LHCN-M2 (cell line): Measurements from ENCODE around the gene SNX33. TPM values are rescaled to one million over a fixed set of nuclear protein-coding genes. Genes with fewer than 3 reads are reported as not detected.

Source experiments
- DNase-seq: peaks from one replicate; pipeline ENCODE4 v3.0.0-alpha.2; 2012; ENCODE audit warnings: low read depth
- total RNA-seq: library from RNA; depleted of rRNA; stranded (reverse); fragments of >200 nt; gene quantifications from 2 replicates; pipeline ENCODE4 v1.2.3, GENCODE V29; 2014

The SNX33 gene
- total RNA-seq, 1 experiment from 2014 or later, result 18.3 TPM

- DNase-seq, result peak; percentile 69
Measured at GRCh38 chr15:75640483-75641178, 7.1 kb upstream of the SNX33 start.

- DNase-seq, result no peak
Measured at GRCh38 chr15:75641179-75641503, 6.6 kb upstream of the SNX33 start.

- no peak for DNase-seq
Measured at GRCh38 chr15:75641603-75642002, 6.1 kb upstream of the SNX33 start.

GRCh38 chr15:75644376-75644775 lies 3.3 kb upstream of the SNX33 start:
- DNase-seq, result peak; percentile 23

GRCh38 chr15:75646112-75646943 lies 1.4 kb upstream of the SNX33 start:
- no peak for DNase-seq

- DNase-seq, result no peak
Measured at GRCh38 chr15:75646944-75647364, 758 bp upstream of the SNX33 start.

GRCh38 chr15:75648156-75649000 lies 666 bp downstream of the SNX33 start:
- DNase-seq, result peak; percentile 55

GRCh38 chr15:75649045-75649761 lies 1.5 kb downstream of the SNX33 start:
- no peak for DNase-seq

- DNase-seq, result no peak
Measured at GRCh38 chr15:75649848-75650247, 2.1 kb downstream of the SNX33 start.

- DNase-seq, result peak; percentile 38
Measured at GRCh38 chr15:75650908-75651809, 3.4 kb downstream of the SNX33 start.

GRCh38 chr15:75651810-75652543 lies 4.3 kb downstream of the SNX33 start:
- no peak for DNase-seq

GRCh38 chr15:75653347-75653913 lies 5.7 kb downstream of the SNX33 start:
- DNase-seq, result no peak

- no peak for DNase-seq
Measured at GRCh38 chr15:75654201-75654907, 6.6 kb downstream of the SNX33 start.

GRCh38 chr15:75655931-75656330 lies 8.2 kb downstream of the SNX33 start:
- DNase-seq, result no peak

- DNase-seq, result no peak
Measured at GRCh38 chr15:75656331-75656730, 8.6 kb downstream of the SNX33 start.

- no peak for DNase-seq
Measured at GRCh38 chr15:75656813-75657212, 9.1 kb downstream of the SNX33 start.

GRCh38 chr15:75659141-75659771 lies 11.5 kb downstream of the SNX33 start:
- no peak for DNase-seq
